ENCODE measurements around the gene MYPOP. TPM values are rescaled to one million over a fixed set of nuclear protein-coding genes. Genes with fewer than 3 reads are reported as not detected.

The MYPOP gene
- total and polyA plus RNA-seq, 9 of the 15 experiments (the other 6 are each of a cell fraction or from before 2014, with no cell fraction given): 0.32 to 7.6 (median 1.6) TPM

DNA sequence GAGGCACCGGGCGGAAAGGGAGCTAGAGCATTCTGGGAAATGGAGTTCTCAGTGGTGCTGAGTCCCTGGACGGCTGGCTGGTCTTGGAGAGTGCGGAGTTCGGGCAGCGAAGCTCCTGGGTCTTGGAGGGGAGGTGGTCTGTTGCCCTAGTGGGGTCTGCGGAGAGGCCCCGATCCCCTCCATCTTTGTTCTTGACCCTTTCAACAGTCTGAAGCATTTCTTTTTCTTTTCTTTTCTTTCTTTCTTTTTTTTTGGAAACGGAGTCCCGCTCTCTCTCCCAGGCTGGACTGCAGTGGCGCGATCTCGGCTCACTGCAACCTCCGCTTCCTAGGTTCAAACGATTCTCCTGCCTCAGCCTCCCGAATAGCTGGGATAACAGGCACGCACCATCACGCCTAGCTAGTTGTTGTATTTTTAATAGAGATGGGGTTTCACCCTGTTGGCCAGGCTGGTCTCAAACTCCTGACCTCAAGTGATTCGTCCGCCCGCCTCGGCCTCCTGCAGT, 39.0 kb downstream of the MYPOP start (continued):
- TF ChIP-seq DIDO1 (tag; IDR thresholded peaks at IDR 0.05; ENCODE audit: low read depth): no peak; the same call in 1 of the 2 replicates
- TF ChIP-seq POLR2AphosphoS5 (IDR thresholded peaks at IDR 0.05; ENCODE audit: control insufficient read depth, insufficient read depth, low read depth, low read length): no peak
- TF ChIP-seq, protein P1, sequence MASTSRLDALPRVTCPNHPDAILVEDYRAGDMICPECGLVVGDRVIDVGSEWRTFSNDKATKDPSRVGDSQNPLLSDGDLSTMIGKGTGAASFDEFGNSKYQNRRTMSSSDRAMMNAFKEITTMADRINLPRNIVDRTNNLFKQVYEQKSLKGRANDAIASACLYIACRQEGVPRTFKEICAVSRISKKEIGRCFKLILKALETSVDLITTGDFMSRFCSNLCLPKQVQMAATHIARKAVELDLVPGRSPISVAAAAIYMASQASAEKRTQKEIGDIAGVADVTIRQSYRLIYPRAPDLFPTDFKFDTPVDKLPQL (IDR thresholded peaks at IDR 0.05; ENCODE audit: extremely low read depth, insufficient read length): no peak
- TF ChIP-seq KLF10 (CRISPR knock-in tag; IDR thresholded peaks at IDR 0.05): no peak
- TF ChIP-seq DMBX1 (CRISPR knock-in tag; IDR thresholded peaks at IDR 0.05; ENCODE audit: borderline replicate concordance): no peak
- TF ChIP-seq DNMT1 (IDR thresholded peaks at IDR 0.05): 0 out of 2 replicates have a peak, but pooled peaks have one; percentile 84
- no peak for TF ChIP-seq ZNF668 (CRISPR knock-in tag; IDR thresholded peaks at IDR 0.05)
- TF ChIP-seq, protein P2, sequence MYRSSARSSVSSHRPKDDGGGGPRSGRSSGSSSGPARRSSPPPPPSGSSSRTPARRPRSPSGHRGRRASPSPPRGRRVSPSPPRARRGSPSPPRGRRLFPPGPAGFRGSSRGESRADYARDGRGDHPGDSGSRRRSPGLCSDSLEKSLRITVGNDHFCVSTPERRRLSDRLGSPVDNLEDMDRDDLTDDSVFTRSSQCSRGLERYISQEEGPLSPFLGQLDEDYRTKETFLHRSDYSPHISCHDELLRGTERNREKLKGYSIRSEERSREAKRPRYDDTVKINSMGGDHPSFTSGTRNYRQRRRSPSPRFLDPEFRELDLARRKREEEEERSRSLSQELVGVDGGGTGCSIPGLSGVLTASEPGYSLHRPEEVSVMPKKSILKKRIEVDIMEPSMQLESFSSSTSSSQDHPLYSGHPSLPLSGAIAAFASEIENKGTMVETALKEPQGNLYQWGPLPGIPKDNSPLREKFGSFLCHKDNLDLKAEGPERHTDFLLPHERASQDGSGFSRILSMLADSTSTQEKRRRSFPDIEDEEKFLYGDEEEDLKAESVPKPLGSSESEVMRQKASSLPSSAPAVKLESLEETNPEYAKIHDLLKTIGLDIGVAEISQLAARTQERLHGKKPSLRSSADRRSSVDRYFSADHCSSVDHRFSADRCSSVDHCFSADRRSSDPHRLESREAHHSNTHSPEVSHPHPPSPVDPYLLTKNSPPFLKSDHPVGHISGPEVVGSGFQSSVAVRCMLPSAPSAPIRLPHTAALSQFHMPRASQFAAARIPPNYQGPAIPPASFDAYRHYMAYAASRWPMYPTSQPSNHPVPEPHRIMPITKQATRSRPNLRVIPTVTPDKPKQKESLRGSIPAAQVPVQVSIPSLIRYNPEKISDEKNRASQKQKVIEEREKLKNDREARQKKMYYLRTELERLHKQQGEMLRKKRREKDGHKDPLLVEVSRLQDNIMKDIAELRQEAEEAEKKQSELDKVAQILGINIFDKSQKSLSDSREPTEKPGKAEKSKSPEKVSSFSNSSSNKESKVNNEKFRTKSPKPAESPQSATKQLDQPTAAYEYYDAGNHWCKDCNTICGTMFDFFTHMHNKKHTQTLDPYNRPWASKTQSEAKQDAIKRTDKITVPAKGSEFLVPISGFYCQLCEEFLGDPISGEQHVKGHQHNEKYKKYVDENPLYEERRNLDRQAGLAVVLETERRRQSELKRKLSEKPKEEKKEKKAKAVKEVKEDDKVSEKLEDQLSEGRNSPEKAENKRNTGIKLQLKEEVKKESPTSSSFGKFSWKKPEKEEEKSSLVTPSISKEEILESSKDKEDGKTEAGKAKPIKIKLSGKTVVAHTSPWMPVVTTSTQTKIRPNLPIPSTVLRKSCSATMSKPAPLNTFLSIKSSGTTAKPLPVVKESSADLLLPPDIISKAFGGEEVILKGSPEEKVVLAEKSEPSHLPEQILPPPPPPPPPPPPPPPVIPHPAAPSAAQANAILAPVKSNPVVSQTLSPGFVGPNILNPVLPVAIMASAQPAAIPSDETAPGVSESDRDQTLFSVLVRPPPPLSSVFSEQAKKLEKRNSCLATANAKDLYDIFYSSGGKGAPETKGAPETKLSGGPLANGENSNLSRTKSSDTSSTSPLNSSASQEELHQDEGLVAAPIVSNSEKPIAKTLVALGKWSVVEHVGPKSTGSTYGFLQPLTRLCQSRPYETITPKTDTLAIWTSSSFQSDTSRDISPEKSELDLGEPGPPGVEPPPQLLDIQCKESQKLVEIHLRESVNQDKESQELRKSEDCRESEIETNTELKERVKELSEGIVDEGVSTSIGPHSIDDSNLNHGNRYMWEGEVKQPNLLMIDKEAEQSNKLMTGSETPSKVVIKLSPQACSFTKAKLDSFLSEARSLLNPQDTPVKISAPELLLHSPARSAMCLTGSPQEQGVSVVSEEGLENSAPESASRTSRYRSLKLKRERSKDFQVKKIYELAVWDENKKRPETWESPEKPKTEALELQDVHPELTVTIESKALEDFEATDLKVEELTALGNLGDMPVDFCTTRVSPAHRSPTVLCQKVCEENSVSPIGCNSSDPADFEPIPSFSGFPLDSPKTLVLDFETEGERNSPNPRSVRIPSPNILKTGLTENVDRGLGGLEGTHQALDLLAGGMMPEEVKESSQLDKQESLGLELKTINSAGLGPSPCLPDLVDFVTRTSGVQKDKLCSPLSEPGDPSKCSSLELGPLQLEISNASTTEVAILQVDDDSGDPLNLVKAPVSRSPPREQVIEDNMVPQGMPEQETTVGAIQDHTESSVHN (IDR thresholded peaks at IDR 0.05; ENCODE audit: borderline replicate concordance in 1 of 2, low read depth in 1 of 2): peak in 1 of 2 experiments; percentile 40; a peak in 1 of 4 replicates
- TF ChIP-seq, protein P3, sequence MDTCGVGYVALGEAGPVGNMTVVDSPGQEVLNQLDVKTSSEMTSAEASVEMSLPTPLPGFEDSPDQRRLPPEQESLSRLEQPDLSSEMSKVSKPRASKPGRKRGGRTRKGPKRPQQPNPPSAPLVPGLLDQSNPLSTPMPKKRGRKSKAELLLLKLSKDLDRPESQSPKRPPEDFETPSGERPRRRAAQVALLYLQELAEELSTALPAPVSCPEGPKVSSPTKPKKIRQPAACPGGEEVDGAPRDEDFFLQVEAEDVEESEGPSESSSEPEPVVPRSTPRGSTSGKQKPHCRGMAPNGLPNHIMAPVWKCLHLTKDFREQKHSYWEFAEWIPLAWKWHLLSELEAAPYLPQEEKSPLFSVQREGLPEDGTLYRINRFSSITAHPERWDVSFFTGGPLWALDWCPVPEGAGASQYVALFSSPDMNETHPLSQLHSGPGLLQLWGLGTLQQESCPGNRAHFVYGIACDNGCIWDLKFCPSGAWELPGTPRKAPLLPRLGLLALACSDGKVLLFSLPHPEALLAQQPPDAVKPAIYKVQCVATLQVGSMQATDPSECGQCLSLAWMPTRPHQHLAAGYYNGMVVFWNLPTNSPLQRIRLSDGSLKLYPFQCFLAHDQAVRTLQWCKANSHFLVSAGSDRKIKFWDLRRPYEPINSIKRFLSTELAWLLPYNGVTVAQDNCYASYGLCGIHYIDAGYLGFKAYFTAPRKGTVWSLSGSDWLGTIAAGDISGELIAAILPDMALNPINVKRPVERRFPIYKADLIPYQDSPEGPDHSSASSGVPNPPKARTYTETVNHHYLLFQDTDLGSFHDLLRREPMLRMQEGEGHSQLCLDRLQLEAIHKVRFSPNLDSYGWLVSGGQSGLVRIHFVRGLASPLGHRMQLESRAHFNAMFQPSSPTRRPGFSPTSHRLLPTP (IDR thresholded peaks at IDR 0.05; ENCODE audit: borderline replicate concordance, extremely low read depth, insufficient read length): no peak
- peak; percentile 90 for TF ChIP-seq GABPA (tag; conservative IDR thresholded peaks at IDR 0.05; ENCODE audit: low read depth)
- TF ChIP-seq RHOXF2B (CRISPR knock-in tag; conservative IDR thresholded peaks at IDR 0.05): no peak
- TF ChIP-seq, protein P4, sequence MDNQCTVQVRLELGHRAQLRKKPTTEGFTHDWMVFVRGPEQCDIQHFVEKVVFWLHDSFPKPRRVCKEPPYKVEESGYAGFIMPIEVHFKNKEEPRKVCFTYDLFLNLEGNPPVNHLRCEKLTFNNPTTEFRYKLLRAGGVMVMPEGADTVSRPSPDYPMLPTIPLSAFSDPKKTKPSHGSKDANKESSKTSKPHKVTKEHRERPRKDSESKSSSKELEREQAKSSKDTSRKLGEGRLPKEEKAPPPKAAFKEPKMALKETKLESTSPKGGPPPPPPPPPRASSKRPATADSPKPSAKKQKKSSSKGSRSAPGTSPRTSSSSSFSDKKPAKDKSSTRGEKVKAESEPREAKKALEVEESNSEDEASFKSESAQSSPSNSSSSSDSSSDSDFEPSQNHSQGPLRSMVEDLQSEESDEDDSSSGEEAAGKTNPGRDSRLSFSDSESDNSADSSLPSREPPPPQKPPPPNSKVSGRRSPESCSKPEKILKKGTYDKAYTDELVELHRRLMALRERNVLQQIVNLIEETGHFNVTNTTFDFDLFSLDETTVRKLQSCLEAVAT (IDR thresholded peaks at IDR 0.05): peak; percentile 70 to 73; a peak in 1 of 4 replicates
- TF ChIP-seq ZFPM2 (CRISPR knock-in tag; IDR thresholded peaks at IDR 0.05): no peak
- no peak for TF ChIP-seq MCM2 (IDR thresholded peaks at IDR 0.05; ENCODE audit: low read depth)
